H9 (cell line): Measurements from ENCODE around the gene GNAS. TPM values are rescaled to one million over a fixed set of nuclear protein-coding genes. Genes with fewer than 3 reads are reported as not detected.

ENCODE experiments used
- DNase-seq: peaks from one replicate; pipeline ENCODE4 v3.0.0-alpha.2; 2017
- H2AFZ ChIP-seq: one replicate; pipeline ENCODE4 v1.6.1; 2013; ENCODE audit warnings: mild to moderate bottlenecking, low read length, control low read depth, moderate library complexity
- H2AK5ac ChIP-seq: 2 replicates; pipeline ENCODE4 v1.6.1; 2013; ENCODE audit warnings: low read length, control low read depth, mixed read lengths; ENCODE audit not compliant: insufficient read length
- H2BK120ac ChIP-seq: one replicate; pipeline ENCODE4 v1.6.1; 2013; ENCODE audit warnings: low read depth, mild to moderate bottlenecking, low read length, control low read depth, inconsistent platforms; ENCODE audit not compliant: poor library complexity, severe bottlenecking
- H2BK12ac ChIP-seq: 2 replicates; pipeline ENCODE4 v1.6.1; 2013; ENCODE audit warnings: low read length, control low read depth, mixed read lengths, low read depth; ENCODE audit not compliant: insufficient read length
- H2BK15ac ChIP-seq: 2 replicates; pipeline ENCODE4 v1.6.1; 2013; ENCODE audit warnings: low read depth, low read length, control low read depth
- H2BK20ac ChIP-seq: one replicate; pipeline ENCODE4 v1.6.1; 2013; ENCODE audit warnings: low read depth, mild to moderate bottlenecking, low read length, control low read depth, inconsistent platforms; ENCODE audit not compliant: poor library complexity, severe bottlenecking
- H2BK5ac ChIP-seq: 2 replicates; pipeline ENCODE4 v1.6.1; 2013; ENCODE audit warnings: low read length, control low read depth, mixed read lengths; ENCODE audit not compliant: insufficient read length
- H3K14ac ChIP-seq: 2 replicates; pipeline ENCODE4 v1.6.1; 2013; ENCODE audit warnings: low read length, control low read depth; ENCODE audit not compliant: insufficient read depth
- H3K18ac ChIP-seq: 2 replicates; pipeline ENCODE4 v1.6.1; 2013; ENCODE audit warnings: low read depth, mild to moderate bottlenecking, mixed read lengths, low read length, control low read depth; ENCODE audit not compliant: insufficient read length
- H3K23ac ChIP-seq: 2 replicates; pipeline ENCODE4 v1.6.1; 2013; ENCODE audit warnings: low read length, control low read depth, mixed read lengths, low read depth; ENCODE audit not compliant: insufficient read length
- H3K23me2 ChIP-seq: 2 replicates; pipeline ENCODE4 v1.6.1; 2013; ENCODE audit warnings: low read depth, mild to moderate bottlenecking, mixed read lengths, low read length, control low read depth; ENCODE audit not compliant: insufficient read length, poor library complexity, severe bottlenecking
- H3K27ac ChIP-seq: 2 replicates; pipeline ENCODE4 v1.5.1; 2013; ENCODE audit warnings: low read length, control low read depth, mixed read lengths, low read depth; ENCODE audit not compliant: insufficient read length
- H3K27me3 ChIP-seq: 2 replicates; pipeline ENCODE4 v1.6.1; 2013; ENCODE audit warnings: low read length, control low read depth, inconsistent platforms; ENCODE audit not compliant: insufficient read depth
- H3K4ac ChIP-seq: 2 replicates; pipeline ENCODE4 v1.6.1; 2013; ENCODE audit warnings: low read depth, mild to moderate bottlenecking, control low read depth, inconsistent platforms, low read length, moderate library complexity
- H3K4me1 ChIP-seq: 2 replicates; pipeline ENCODE4 v1.6.1; 2013; ENCODE audit warnings: low read length, control low read depth, inconsistent platforms; ENCODE audit not compliant: insufficient read depth
- H3K4me2 ChIP-seq: 2 replicates; pipeline ENCODE4 v1.6.1; 2013; ENCODE audit warnings: low read length, control low read depth, mixed read lengths; ENCODE audit not compliant: insufficient read length, insufficient read depth
- H3K56ac ChIP-seq: 2 replicates; pipeline ENCODE4 v1.6.1; 2013; ENCODE audit warnings: low read depth, mild to moderate bottlenecking, mixed read lengths, low read length, control low read depth; ENCODE audit not compliant: insufficient read length
- H3K79me1 ChIP-seq: 2 replicates; pipeline ENCODE4 v1.6.1; 2013; ENCODE audit warnings: low read depth, mild to moderate bottlenecking, moderate library complexity, low read length, control low read depth, inconsistent platforms; ENCODE audit not compliant: insufficient read depth, poor library complexity, severe bottlenecking
- H3K79me2 ChIP-seq: 2 replicates; pipeline ENCODE4 v1.6.1; 2013; ENCODE audit warnings: low read length, control low read depth, inconsistent platforms; ENCODE audit not compliant: insufficient read depth
- H3K9ac ChIP-seq: 2 replicates; pipeline ENCODE4 v1.6.1; 2013; ENCODE audit warnings: low read length, control low read depth, mixed read lengths; ENCODE audit not compliant: insufficient read length; ENCODE audit errors: extremely low read depth
- H3K9me3 ChIP-seq: one replicate; pipeline ENCODE4 v1.6.1; 2013; ENCODE audit warnings: low read depth, low read length, inconsistent platforms; ENCODE audit not compliant: control insufficient read depth
- H3T11ph ChIP-seq: one replicate; pipeline ENCODE4 v1.6.1; 2013; ENCODE audit warnings: mild to moderate bottlenecking, low read length, control low read depth, inconsistent platforms
- H4K20me1 ChIP-seq: one replicate; pipeline ENCODE4 v1.6.1; 2013; ENCODE audit not compliant: control insufficient read depth, insufficient read length, insufficient read depth
- H4K5ac ChIP-seq: 2 replicates; pipeline ENCODE4 v1.6.1; 2013; ENCODE audit warnings: low read depth, mild to moderate bottlenecking, mixed read lengths, low read length, control low read depth; ENCODE audit not compliant: insufficient read length
- H4K8ac ChIP-seq: replicated peaks from 2 replicates; pipeline ENCODE4 v1.6.1; 2013; ENCODE audit warnings: low read length, control low read depth, mixed read lengths, low read depth; ENCODE audit not compliant: insufficient read length
- H4K91ac ChIP-seq: 2 replicates; pipeline ENCODE4 v1.6.1; 2013; ENCODE audit warnings: low read depth, mild to moderate bottlenecking, moderate library complexity, mixed read lengths, low read length, control low read depth; ENCODE audit not compliant: insufficient read length
- H3K27ac Mint-ChIP-seq, 3 experiments: 2 replicates in 2 of 3; 3 replicates in 1 of 3; pipeline ENCODE4 v1.8.0; 2020 to 2021; ENCODE audit warnings: mixed read lengths in 3 of 3, mild to moderate bottlenecking in 1 of 3, moderate library complexity in 1 of 3
- H3K27me3 Mint-ChIP-seq: 2 replicates; pipeline ENCODE4 v1.8.0; 2021; ENCODE audit warnings: low read depth, mild to moderate bottlenecking, moderate library complexity, mixed read lengths
- H3K36me3 Mint-ChIP-seq, 3 experiments: 2 replicates in 2 of 3; 3 replicates in 1 of 3; pipeline ENCODE4 v1.8.0; 2020 to 2021; ENCODE audit warnings: low read depth in 3 of 3, mixed read lengths in 3 of 3; ENCODE audit not compliant: insufficient read depth in 1 of 3
- H3K4me1 Mint-ChIP-seq, 2 experiments: 2 replicates each; pipeline ENCODE4 v1.8.0; 2020; ENCODE audit warnings: mixed read lengths in 2 of 2
- H3K4me3 Mint-ChIP-seq, 2 experiments: 2 replicates in 1 of 2; 3 replicates in 1 of 2; pipeline ENCODE4 v1.8.0; 2020 to 2021; ENCODE audit warnings: mild to moderate bottlenecking in 2 of 2, mixed read lengths in 2 of 2, moderate library complexity in 1 of 2
- H3K9me3 Mint-ChIP-seq, 2 experiments: 2 replicates in 1 of 2; 3 replicates in 1 of 2; pipeline ENCODE4 v1.8.0; 2020; ENCODE audit warnings: mild to moderate bottlenecking in 2 of 2, mixed read lengths in 2 of 2, moderate library complexity in 1 of 2
- CTCF ChIP-seq: fragments of 200-600 bp; sonication (generic); conservative IDR thresholded peaks from 3 replicates; pipeline ENCODE4 v1.8.0; 2021; ENCODE audit warnings: antibody characterized with exemption, mild to moderate bottlenecking
- WGBS: extraction: QIAGEN DNeasy Blood & Tissue Kit; methylation state at CpG from one replicate; pipeline ENCODE4 v1.1.7; 2013; ENCODE audit warnings: missing lambda C conversion rate, low lambda C conversion rate, mixed read lengths; ENCODE audit not compliant: insufficient read length; ENCODE audit errors: extremely low coverage; 5-methylcytosine and 5-hydroxymethylcytosine counted together
- total RNA-seq: library from RNA; stranded (reverse); gene quantifications from 2 replicates; pipeline ENCODE4 v1.2.1, GENCODE V29; 2021

GNAS gene
- total RNA-seq, 1 experiment from 2014 or later = 920 TPM

GRCh38 chr20:58890518-58891085 lies 38.1 kb downstream of the GNAS start:
- H2BK12ac ChIP-seq = no peak overlapping the region
- no peak overlapping the region for H2AFZ ChIP-seq
- H3K18ac ChIP-seq = peak overlapping the region; percentile 81
- H3T11ph ChIP-seq = no peak overlapping the region
- DNase-seq = no peak
- no peak overlapping the region for H4K5ac ChIP-seq
- H3K23me2 ChIP-seq = peaks cover 6% of the 10 kb centered on the region
- Mint-ChIP-seq H3K9me3 (peaks cover 2 to 7% of the 10 kb centered on the region in 2 experiments; a peak in 4 of 5 replicates), H3K36me3 (peaks cover 8 to 21% (median 10%) of the 10 kb centered on the region in 3 experiments; a peak in 6 of 7 replicates), H3K27me3 (no peaks in the 10 kb centered on the region), H3K27ac (peak overlapping the region; percentile 72 to 95 (median 94); a peak in 5 of 7 replicates), H3K4me3 (peak overlapping the region; percentile 85 to 90), H3K4me1 (peaks cover 35 to 39% of the 10 kb centered on the region in 2 experiments)
- no peak overlapping the region for H2BK20ac ChIP-seq
- no peaks in the 10 kb centered on the region; the same call in 1 of the 2 replicates for H3K27me3 ChIP-seq
- H4K91ac ChIP-seq = no peak overlapping the region
- peak overlapping the region; percentile 78 for H3K14ac ChIP-seq
- no peak overlapping the region for H4K8ac ChIP-seq
- peak overlapping the region; percentile 71 for H3K4me2 ChIP-seq
- no peak overlapping the region for H3K23ac ChIP-seq
- H3K79me2 ChIP-seq = peaks cover 18% of the 10 kb centered on the region; the same call in 1 of the 2 replicates
- H3K9me3 ChIP-seq = no peaks in the 10 kb centered on the region
- no peaks in the 10 kb centered on the region for H3K79me1 ChIP-seq
- peaks cover 5% of the 10 kb centered on the region; the same call in 1 of the 2 replicates for H3K4me1 ChIP-seq
- no peak overlapping the region for H2BK15ac ChIP-seq
- H3K9ac ChIP-seq = peak overlapping the region; percentile 62
- no CpG with 5 or more reads among the region's 64 CpGs for WGBS
- peak overlapping the region; percentile 73 for H3K27ac ChIP-seq
- no peaks in the 10 kb centered on the region for H4K20me1 ChIP-seq
- no peak overlapping the region for H3K4ac ChIP-seq
- H2BK5ac ChIP-seq = no peak overlapping the region
- H2AK5ac ChIP-seq = no peak overlapping the region
- H2BK120ac ChIP-seq = no peak overlapping the region
- TF ChIP-seq CTCF = no peak
- no peak overlapping the region for H3K56ac ChIP-seq
